Posterior vena cava (tissue), 2 donors: Measurements from ENCODE around the gene CELF4. TPM values are rescaled to one million over a fixed set of nuclear protein-coding genes. Genes with fewer than 3 reads are reported as not detected.

Experiments used
- DNase-seq: peaks from one replicate; pipeline ENCODE4 v3.0.0-alpha.2; 2020; ENCODE audit warnings: low spot score
- intact Hi-C, 2 donors: fragments of 100-400 bp; cut with DNase I; formaldehyde crosslinking; loops; one replicate each; pipeline versions ENCODE4 v1.14.1 to v1.14.2; 2022 to 2023
- total RNA-seq, 2 donors: library from RNA; stranded (reverse); fragmentation: NEBNext Ultra II Directional; extraction: Animal tissue kit (Norgen Biotek cat#: 25700); gene quantifications; one replicate each; pipeline ENCODE4 v1.2.1, GENCODE V29; 2021
- donor health status: DM: yes; HTN: yes; CAD: no.
- donor health status: DM: yes; HTN: yes; CAD: no.

Gene CELF4
- total RNA-seq, 2 donors from 2014 or later = not detected

- no peak for DNase-seq
- intact Hi-C loops = loop anchor here in 1 of 2 donors (10.0 kb wide), 1 partner anchor 1493 kb away; no protein-coding TSS in a partner anchor
Observed at GRCh38 chr18:37508207-37508606, 57.4 kb downstream of the CELF4 start.

- intact Hi-C loops = loop anchor here in 1 of 2 donors (10.0 kb wide), 1 partner anchor 1492 kb away; no protein-coding TSS in a partner anchor
- DNase-seq = no peak
Observed at GRCh38 chr18:37507239-37507638, 58.4 kb downstream of the CELF4 start.

- no peak for DNase-seq
- intact Hi-C loops = loop anchor here in 1 of 2 donors (10.0 kb wide), 1 partner anchor 1491 kb away; no protein-coding TSS in a partner anchor
Observed at GRCh38 chr18:37506001-37506400, 59.6 kb downstream of the CELF4 start.

GRCh38 chr18:37505321-37505720, 60.3 kb downstream of the CELF4 start:
- intact Hi-C loops = loop anchor here in 1 of 2 donors (10.0 kb wide), 1 partner anchor 1491 kb away; no protein-coding TSS in a partner anchor
- DNase-seq = no peak

- no peak for DNase-seq
- intact Hi-C loops = loop anchor here in 1 of 2 donors (2.0 to 10.0 kb wide), 2 partner anchors 70 to 1488 kb away; no protein-coding TSS in a partner anchor
Observed at GRCh38 chr18:37502601-37503000, 63.0 kb downstream of the CELF4 start.

- DNase-seq = no peak
- intact Hi-C loops = loop anchor here in 1 of 2 donors (2.0 to 10.0 kb wide), 2 partner anchors 71 to 1487 kb away; no protein-coding TSS in a partner anchor
Observed at GRCh38 chr18:37502036-37502435, 63.6 kb downstream of the CELF4 start.

GRCh38 chr18:37501136-37501535, 64.5 kb downstream of the CELF4 start:
- no peak for DNase-seq
- intact Hi-C loops = loop anchor here in 1 of 2 donors (10.0 kb wide), 1 partner anchor 1486 kb away; no protein-coding TSS in a partner anchor

- DNase-seq = no peak
- intact Hi-C loops = loop anchor here in 1 of 2 donors (10.0 kb wide), 1 partner anchor 1485 kb away; no protein-coding TSS in a partner anchor
Observed at GRCh38 chr18:37499913-37500312, 65.7 kb downstream of the CELF4 start.

- intact Hi-C loops = no loop called here
- DNase-seq = no peak
Observed at GRCh38 chr18:37499044-37499443, 66.6 kb downstream of the CELF4 start.

- DNase-seq = no peak
- intact Hi-C loops = no loop called here
Observed at GRCh38 chr18:37497853-37498518, 67.6 kb downstream of the CELF4 start.

GRCh38 chr18:37496568-37496967, 69.0 kb downstream of the CELF4 start:
- intact Hi-C loops = no loop called here

GRCh38 chr18:37495354-37495753, 70.2 kb downstream of the CELF4 start:
- no peak for DNase-seq
- intact Hi-C loops = no loop called here

More at GRCh38 chr18:37496568-37496967, 69.0 kb downstream of the CELF4 start:
- no peak for DNase-seq

- intact Hi-C loops = no loop called here
- DNase-seq = no peak
Observed at GRCh38 chr18:37494406-37494805, 71.2 kb downstream of the CELF4 start.

- intact Hi-C loops = no loop called here
- DNase-seq = no peak
Observed at GRCh38 chr18:37493352-37493935, 72.2 kb downstream of the CELF4 start.

- intact Hi-C loops = no loop called here
- no peak for DNase-seq
Observed at GRCh38 chr18:37492952-37493351, 72.6 kb downstream of the CELF4 start.

GRCh38 chr18:37491526-37491925, 74.1 kb downstream of the CELF4 start:
- intact Hi-C loops = no loop called here
- no peak for DNase-seq

- no peak for DNase-seq
- intact Hi-C loops = loop anchor here in 1 of 2 donors (10.0 kb wide), 1 partner anchor 85 kb away; no protein-coding TSS in a partner anchor
Observed at GRCh38 chr18:37489998-37490397, 75.6 kb downstream of the CELF4 start.

- intact Hi-C loops = loop anchor here in 1 of 2 donors (10.0 kb wide), 1 partner anchor 84 kb away; no protein-coding TSS in a partner anchor
- no peak for DNase-seq
Observed at GRCh38 chr18:37489011-37489410, 76.6 kb downstream of the CELF4 start.

- intact Hi-C loops = loop anchor here in 1 of 2 donors (10.0 kb wide), 1 partner anchor 83 kb away; no protein-coding TSS in a partner anchor
- DNase-seq = no peak
Observed at GRCh38 chr18:37487400-37487867, 78.2 kb downstream of the CELF4 start.

- intact Hi-C loops = loop anchor here in 1 of 2 donors (10.0 kb wide), 1 partner anchor 82 kb away; no protein-coding TSS in a partner anchor
- no peak for DNase-seq
Observed at GRCh38 chr18:37486848-37487247, 78.8 kb downstream of the CELF4 start.
